ENCODE measurements around the gene CPEB2. TPM values are rescaled to one million over a fixed set of nuclear protein-coding genes. Genes with fewer than 3 reads are reported as not detected.

The CPEB2 gene
- total RNA-seq, 1 donor from 2014 or later: 13.0 TPM

DNA sequence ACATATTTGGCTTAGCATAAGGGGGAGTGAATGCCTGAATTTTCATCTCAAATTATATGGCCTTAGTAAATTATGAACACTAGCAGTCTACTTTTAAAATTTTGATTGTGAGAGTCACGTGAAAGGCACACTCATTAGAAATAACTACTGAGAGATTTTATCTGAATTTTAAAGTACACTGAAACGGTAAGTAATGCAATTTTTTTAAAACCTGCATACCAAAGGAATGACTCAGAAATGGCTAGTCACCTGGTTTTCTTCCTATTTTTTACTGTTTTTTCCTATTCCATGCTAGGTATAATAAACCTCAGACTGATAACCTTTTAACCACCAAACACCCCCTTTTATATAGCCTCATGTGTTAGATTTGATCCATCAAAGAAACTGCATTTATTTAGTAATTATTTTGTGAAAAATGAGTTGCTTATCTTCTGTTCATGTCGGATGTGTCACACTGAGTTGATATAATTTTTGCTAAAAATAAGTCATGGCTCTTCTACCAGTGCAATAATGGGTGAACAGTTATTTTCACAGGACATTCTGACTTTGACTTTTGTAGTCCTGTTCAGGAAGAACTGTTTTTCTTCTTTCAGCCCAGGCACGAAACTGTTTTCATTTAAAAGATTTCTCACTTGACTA is 40.4 kb downstream of the CPEB2 start:
- peak; percentile 16 for DNase-seq (ENCODE audit: low read depth)

DNA sequence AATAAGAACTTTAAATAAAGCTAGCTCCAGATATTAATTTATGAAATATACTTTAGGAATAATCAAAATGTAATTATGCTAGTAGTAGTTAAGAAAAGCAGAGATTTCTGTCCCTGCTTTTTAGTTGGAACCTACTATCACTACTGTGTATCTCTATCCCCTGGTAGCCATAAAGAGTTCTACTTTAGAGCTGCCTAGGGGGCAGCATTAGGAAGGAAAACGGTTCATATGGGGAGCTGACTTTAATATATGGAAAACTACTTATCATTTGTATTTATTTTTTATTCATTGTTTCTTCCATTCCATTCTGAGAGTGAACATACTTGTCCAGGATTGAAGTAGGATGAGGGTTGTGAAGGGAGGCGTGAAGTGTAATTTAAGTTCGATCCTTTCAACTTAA is 40.9 kb downstream of the CPEB2 start:
- Histone ChIP-seq H3K4me3 (ENCODE audit: low read depth, low read length) (no peak overlapping the region), H3K27me3 (ENCODE audit: control insufficient read depth, insufficient read depth, low read length) (no peaks in the 10 kb centered on the region), H3K36me3 (ENCODE audit: control insufficient read depth, insufficient read depth, low read length) (no peaks in the 10 kb centered on the region)
- no peak for DNase-seq (ENCODE audit: low read depth)
- no peak for TF ChIP-seq CTCF (IDR thresholded peaks at IDR 0.05; ENCODE audit: insufficient read depth, low read length, poor library complexity, severe bottlenecking)

More for the DNA sequence above, 40.4 kb downstream of the CPEB2 start:
- no peaks in the 10 kb centered on the region for H3K27me3 ChIP-seq (ENCODE audit: control insufficient read depth, insufficient read depth, low read length)
- TF ChIP-seq CTCF (IDR thresholded peaks at IDR 0.05; ENCODE audit: insufficient read depth, low read length, poor library complexity, severe bottlenecking): no peak
- no peak overlapping the region for H3K4me3 ChIP-seq (ENCODE audit: low read depth, low read length)
- no peaks in the 10 kb centered on the region for H3K36me3 ChIP-seq (ENCODE audit: control insufficient read depth, insufficient read depth, low read length)

- no peak for DNase-seq (ENCODE audit: low read depth)
- no peak for TF ChIP-seq CTCF (IDR thresholded peaks at IDR 0.05; ENCODE audit: insufficient read depth, low read length, poor library complexity, severe bottlenecking)
- no peaks in the 10 kb centered on the region for H3K27me3 ChIP-seq (ENCODE audit: control insufficient read depth, insufficient read depth, low read length)
- no peak overlapping the region for H3K4me3 ChIP-seq (ENCODE audit: low read depth, low read length)
- no peaks in the 10 kb centered on the region for H3K36me3 ChIP-seq (ENCODE audit: control insufficient read depth, insufficient read depth, low read length)
Measured at GRCh38 chr4:15043922-15044321, 41.6 kb downstream of the CPEB2 start.

DNA sequence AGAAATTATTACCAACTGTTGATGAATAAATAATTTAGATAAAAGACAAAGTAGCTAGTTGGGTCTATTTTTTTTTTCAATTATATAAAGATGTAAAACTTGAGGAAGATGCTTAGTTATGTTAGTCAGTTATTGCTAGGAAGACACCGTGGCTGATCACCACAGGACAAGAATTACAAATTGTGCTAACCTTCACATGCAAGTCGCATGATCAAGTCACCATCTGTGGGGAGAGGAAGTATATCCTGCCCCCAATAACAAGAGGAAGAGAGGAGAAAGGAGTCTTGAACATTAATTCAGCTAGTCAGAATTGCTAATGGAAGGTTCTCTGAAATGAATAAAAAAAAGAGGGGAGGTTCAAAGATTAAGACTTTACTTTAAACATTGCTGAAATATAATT is 52.3 kb downstream of the CPEB2 start:
- Histone ChIP-seq H3K36me3 (ENCODE audit: control insufficient read depth, insufficient read depth, low read length) (peaks cover 1% of the 10 kb centered on the region), H3K4me3 (ENCODE audit: low read depth, low read length) (no peak overlapping the region), H3K27me3 (ENCODE audit: control insufficient read depth, insufficient read depth, low read length) (no peaks in the 10 kb centered on the region)
- TF ChIP-seq CTCF (IDR thresholded peaks at IDR 0.05; ENCODE audit: insufficient read depth, low read length, poor library complexity, severe bottlenecking): no peak
- DNase-seq (ENCODE audit: low read depth): no peak

DNA sequence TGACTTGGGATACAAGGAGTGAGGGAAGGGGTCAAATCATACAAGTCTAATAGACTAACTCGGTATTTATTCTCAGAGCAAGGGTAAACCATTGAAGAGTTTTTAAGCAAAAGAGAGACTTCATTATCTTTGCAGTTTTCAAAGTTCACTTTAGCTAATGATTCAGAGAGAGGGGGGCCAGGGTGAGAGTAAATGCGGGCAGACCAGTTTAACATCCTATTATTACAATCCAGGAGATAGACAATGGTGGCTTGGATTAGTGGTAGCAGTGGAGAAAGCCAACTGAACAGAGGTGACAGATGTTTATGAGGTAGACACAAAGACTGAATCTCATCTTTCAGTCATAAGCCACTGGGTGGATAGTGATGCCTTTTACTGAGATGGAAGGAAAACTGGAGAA is 57.9 kb downstream of the CPEB2 start:
- DNase-seq (ENCODE audit: low read depth): no peak
- Histone ChIP-seq H3K36me3 (ENCODE audit: control insufficient read depth, insufficient read depth, low read length) (peaks cover 1% of the 10 kb centered on the region), H3K27me3 (ENCODE audit: control insufficient read depth, insufficient read depth, low read length) (no peaks in the 10 kb centered on the region), H3K4me3 (ENCODE audit: low read depth, low read length) (no peak overlapping the region)
- no peak for TF ChIP-seq CTCF (IDR thresholded peaks at IDR 0.05; ENCODE audit: insufficient read depth, low read length, poor library complexity, severe bottlenecking)

DNA sequence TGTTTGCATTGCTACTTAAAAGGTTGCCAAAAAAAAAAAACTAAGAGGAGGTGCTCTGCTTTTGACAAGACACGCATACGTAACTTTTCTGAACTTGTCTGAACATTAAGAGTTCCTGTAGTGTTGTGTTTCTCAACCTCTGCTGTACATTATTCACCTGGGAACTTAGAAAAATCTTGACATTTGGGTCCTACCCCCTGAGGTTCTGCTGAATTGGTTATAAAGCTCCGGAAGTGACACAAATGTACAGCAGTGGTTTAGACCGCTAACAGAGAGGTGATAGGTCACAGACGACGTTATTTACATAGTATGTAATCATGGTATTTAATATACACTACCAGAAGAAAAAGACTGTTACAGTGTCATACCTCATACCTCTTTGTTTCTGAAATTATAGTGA is 61.1 kb downstream of the CPEB2 start:
- no peaks in the 10 kb centered on the region for H3K27me3 ChIP-seq (ENCODE audit: control insufficient read depth, insufficient read depth, low read length)
- no peak overlapping the region for H3K4me3 ChIP-seq (ENCODE audit: low read depth, low read length)
- TF ChIP-seq CTCF (IDR thresholded peaks at IDR 0.05; ENCODE audit: insufficient read depth, low read length, poor library complexity, severe bottlenecking): no peak
- peaks cover 2% of the 10 kb centered on the region for H3K36me3 ChIP-seq (ENCODE audit: control insufficient read depth, insufficient read depth, low read length)
- no peak for DNase-seq (ENCODE audit: low read depth)

All from kidney epithelial cell (primary cell).